Ishikawa (cell line): ENCODE results near the gene GRM7.

Source experiments
- CREB1 ChIP-seq: IDR thresholded peaks from 2 replicates; pipeline ENCODE4 v1.6.1; 2012; ENCODE audit warnings: low read depth
- EGR1 ChIP-seq: IDR thresholded peaks from 2 replicates; pipeline ENCODE4 v1.6.1; 2012
- EP300 ChIP-seq: IDR thresholded peaks from 2 replicates; pipeline ENCODE4 v1.6.1; 2012; ENCODE audit warnings: borderline replicate concordance
- FOXM1 ChIP-seq: IDR thresholded peaks from 2 replicates; pipeline ENCODE4 v1.6.1; 2012; ENCODE audit warnings: low read depth, borderline replicate concordance
- REST ChIP-seq: IDR thresholded peaks from 2 replicates; pipeline ENCODE4 v1.6.1; 2012; ENCODE audit warnings: low read depth, mild to moderate bottlenecking
- TAF1 ChIP-seq: IDR thresholded peaks from 2 replicates; pipeline ENCODE4 v1.6.1; 2012; ENCODE audit warnings: low read depth, mild to moderate bottlenecking
- YY1 ChIP-seq: IDR thresholded peaks from 2 replicates; pipeline ENCODE4 v1.6.1; 2012; ENCODE audit warnings: low read depth

DNA sequence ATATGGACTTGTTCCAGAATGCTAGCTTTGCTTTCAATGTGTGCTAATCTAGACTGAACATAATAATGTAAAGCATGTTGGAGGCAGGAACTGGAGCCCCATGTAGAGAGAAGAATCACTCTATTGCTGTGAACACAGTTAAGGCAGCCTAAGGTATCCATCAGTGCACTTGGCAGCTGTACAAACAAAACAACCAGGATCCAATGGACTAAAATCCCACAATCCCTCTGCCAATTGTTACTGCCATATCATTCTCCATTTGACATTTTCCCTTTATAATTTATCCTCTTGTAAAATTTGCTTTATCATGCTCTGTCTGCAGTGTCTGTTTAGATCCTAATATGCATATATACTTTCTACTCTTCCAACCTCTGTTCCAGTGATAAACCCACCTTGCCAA, 883.9 kb downstream of the GRM7 start:
- TF ChIP-seq CREB1 (no peak), FOXM1 (no peak), YY1 (no peak), EP300 (no peak), REST (no peak), EGR1 (no peak), TAF1 (no peak)
